Osteoblast (primary cell): ENCODE measurements around the gene SULT2B1. TPM values are rescaled to one million over a fixed set of nuclear protein-coding genes. Genes with fewer than 3 reads are reported as not detected.
A peak's percentile ranks its signal among the peaks of the same experiment; 100 is the strongest.

Experiments
- DNase-seq: peaks from one replicate; pipeline ENCODE4 v3.0.0; 2011; ENCODE audit warnings: low spot score, mixed read lengths; ENCODE audit not compliant: insufficient read length; ENCODE audit errors: missing footprints
- H2AFZ ChIP-seq: 2 replicates; pipeline ENCODE4 v1.6.0; 2011; ENCODE audit warnings: mild to moderate bottlenecking, low read length
- H3K27ac ChIP-seq: 2 replicates; pipeline ENCODE4 v1.5.1; 2011; ENCODE audit warnings: mild to moderate bottlenecking, low read depth, low read length, moderate library complexity
- H3K27me3 ChIP-seq: 2 replicates; pipeline ENCODE4 v1.6.0; 2012; ENCODE audit warnings: mild to moderate bottlenecking, control low read depth, inconsistent platforms, low read length, moderate library complexity; ENCODE audit not compliant: insufficient read depth
- H3K36me3 ChIP-seq: 2 replicates; pipeline ENCODE4 v1.5.1; 2011; ENCODE audit warnings: mild to moderate bottlenecking, low read length, control low read depth, moderate library complexity; ENCODE audit not compliant: insufficient read depth
- H3K4me1 ChIP-seq: 2 replicates; pipeline ENCODE4 v1.5.1; 2011; ENCODE audit warnings: mild to moderate bottlenecking, low read length, control low read depth, moderate library complexity; ENCODE audit not compliant: insufficient read depth
- H3K4me2 ChIP-seq: 2 replicates; pipeline ENCODE4 v1.6.0; 2011; ENCODE audit warnings: mild to moderate bottlenecking, low read length; ENCODE audit not compliant: insufficient read depth
- H3K4me3 ChIP-seq: fragments of 200-600 bp; sonication (generic); 3 replicates; pipeline ENCODE4 v1.5.1; 2012; ENCODE audit warnings: mild to moderate bottlenecking, low read length, inconsistent platforms; ENCODE audit not compliant: insufficient read depth
- H3K79me2 ChIP-seq: 2 replicates; pipeline ENCODE4 v1.6.0; 2012; ENCODE audit warnings: mild to moderate bottlenecking, low read length, control low read depth, inconsistent platforms; ENCODE audit not compliant: insufficient read depth
- H3K9me3 ChIP-seq: 2 replicates; pipeline ENCODE4 v1.5.1; 2011; ENCODE audit warnings: low read depth, low read length, control low read depth
- H4K20me1 ChIP-seq: 2 replicates; pipeline ENCODE4 v1.6.0; 2012; ENCODE audit warnings: mild to moderate bottlenecking, low read length, control low read depth; ENCODE audit not compliant: insufficient read depth
- CTCF ChIP-seq: IDR thresholded peaks from 2 replicates; pipeline ENCODE4 v1.5.1; 2011; ENCODE audit warnings: mild to moderate bottlenecking, low read depth, low read length, moderate library complexity; ENCODE audit errors: extremely low read depth
- total RNA-seq: library from RNA; depleted of rRNA; stranded (reverse); fragments of >200 nt; gene quantifications from 2 replicates; pipeline ENCODE4 v1.2.3, GENCODE V29; 2012

The SULT2B1 gene
- total RNA-seq, 1 donor = under 0.01 TPM

- Histone ChIP-seq H2AFZ (peak overlapping the region; percentile 59), H4K20me1 (peaks cover 3% of the 10 kb centered on the region), H3K4me2 (peak overlapping the region; percentile 48), H3K4me3 (peak overlapping the region; percentile 22), H3K9me3 (no peaks in the 10 kb centered on the region), H3K27me3 (peaks cover 34% of the 10 kb centered on the region), H3K36me3 (no peaks in the 10 kb centered on the region), H3K79me2 (no peaks in the 10 kb centered on the region), H3K27ac (no peak overlapping the region), H3K4me1 (no peaks in the 10 kb centered on the region)
- DNase-seq = peak; percentile 88
- no peak for TF ChIP-seq CTCF
Observed at GRCh38 chr19:48510421-48511268, 41.3 kb upstream of the SULT2B1 start.

GRCh38 chr19:48511321-48511731 is 40.6 kb upstream of the SULT2B1 start:
- Histone ChIP-seq H3K36me3 (no peaks in the 10 kb centered on the region), H3K79me2 (no peaks in the 10 kb centered on the region), H3K9me3 (no peaks in the 10 kb centered on the region), H4K20me1 (peaks cover 3% of the 10 kb centered on the region), H3K4me2 (no peak overlapping the region), H3K4me1 (no peaks in the 10 kb centered on the region), H3K27ac (no peak overlapping the region), H2AFZ (no peak overlapping the region), H3K4me3 (no peak overlapping the region), H3K27me3 (peaks cover 34% of the 10 kb centered on the region)
- TF ChIP-seq CTCF = no peak
- DNase-seq = no peak

GRCh38 chr19:48511800-48512503 is 40.0 kb upstream of the SULT2B1 start, which contains the start of gene LMTK3:
LMTK3 (minus strand) TSS chr19:48511835; CDS start chr19:48511576, 259 bp downstream.
- no peak for TF ChIP-seq CTCF
- no peaks in the 10 kb centered on the region for H3K79me2 ChIP-seq
- H3K9me3 ChIP-seq = no peaks in the 10 kb centered on the region
- no peaks in the 10 kb centered on the region for H3K4me1 ChIP-seq
- peak within 1 kb of the TSS; percentile 59 for H2AFZ ChIP-seq
- peak within 1 kb of the TSS; percentile 48 for H3K4me2 ChIP-seq
- DNase-seq = peak; percentile 90
- peaks cover 3% of the 10 kb centered on the region for H4K20me1 ChIP-seq
- peak within 1 kb of the TSS; percentile 22 for H3K4me3 ChIP-seq
- no peaks in the 10 kb centered on the region for H3K36me3 ChIP-seq
- peaks cover 34% of the 10 kb centered on the region for H3K27me3 ChIP-seq
- H3K27ac ChIP-seq = no peak within 1 kb of the TSS
